GM18519 (cell line): ENCODE measurements around the gene WARS2.

ENCODE experiments used
- ATAC-seq: cut with Tn5 transposase; IDR thresholded peaks from one replicate; pipeline ENCODE4 v1.9.1; 2021; ENCODE audit warnings: mild to moderate bottlenecking, moderate library complexity; ENCODE audit not compliant: unreplicated experiment, low FRiP score

WARS2 gene

DNA sequence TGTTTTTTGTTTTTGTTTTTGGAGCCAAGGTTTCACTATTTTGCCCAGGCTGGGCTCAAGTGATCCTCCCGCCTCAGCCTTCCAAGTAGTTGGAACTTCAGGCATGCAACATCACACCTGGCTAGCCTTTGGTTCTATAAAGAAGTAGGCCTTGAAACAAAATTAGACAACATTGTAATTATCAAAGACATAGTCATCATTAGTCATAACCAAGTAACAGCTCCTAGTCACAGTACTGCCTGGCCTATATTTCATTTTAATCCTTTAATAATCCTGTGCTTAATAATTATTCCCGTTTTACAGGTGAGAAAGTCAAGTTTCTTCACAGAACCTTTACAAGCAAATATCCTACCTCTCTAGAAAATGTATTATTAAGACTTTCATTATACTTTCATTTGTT, 100.0 kb downstream of the WARS2 start:
- ATAC-seq: no peak

DNA sequence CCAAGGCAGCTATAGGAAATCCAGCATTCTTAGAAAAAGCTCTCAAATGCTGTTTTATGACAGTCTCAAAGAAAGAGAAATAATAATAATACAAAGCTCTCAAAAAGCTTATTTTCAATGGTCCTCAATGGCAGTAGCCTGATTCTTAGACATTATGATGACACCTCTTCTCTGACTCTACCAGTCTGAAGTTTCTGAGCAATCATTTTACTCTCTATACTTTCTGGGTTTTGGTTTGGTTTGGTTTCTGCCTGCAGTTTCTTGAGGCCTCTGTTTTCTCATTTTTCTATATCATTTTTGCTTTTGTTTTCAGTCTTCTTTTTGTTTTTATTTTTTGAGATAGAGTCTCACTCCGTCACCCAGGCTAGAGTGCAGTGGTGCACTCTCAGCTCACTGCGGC, 102.1 kb downstream of the WARS2 start:
- ATAC-seq: no peak

DNA sequence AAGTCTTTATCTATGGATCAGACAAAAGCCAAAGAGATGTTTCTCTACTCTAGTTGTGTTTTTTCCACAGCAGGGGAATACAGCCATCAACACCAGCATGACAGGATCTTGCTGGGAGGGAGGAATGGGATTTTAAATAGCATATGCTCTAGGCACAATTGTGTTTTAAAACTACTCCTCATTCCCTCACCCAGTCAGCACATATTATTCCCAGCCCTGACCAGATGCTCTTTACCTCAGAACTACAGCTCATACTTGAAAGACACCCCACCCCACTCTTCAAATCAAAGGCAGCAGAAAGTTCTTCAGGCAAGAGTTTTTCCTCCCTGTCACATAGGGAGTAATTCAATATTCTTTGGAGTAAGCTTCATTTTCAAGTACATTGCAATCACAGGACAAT, 106.1 kb downstream of the WARS2 start:
- ATAC-seq: no peak

DNA sequence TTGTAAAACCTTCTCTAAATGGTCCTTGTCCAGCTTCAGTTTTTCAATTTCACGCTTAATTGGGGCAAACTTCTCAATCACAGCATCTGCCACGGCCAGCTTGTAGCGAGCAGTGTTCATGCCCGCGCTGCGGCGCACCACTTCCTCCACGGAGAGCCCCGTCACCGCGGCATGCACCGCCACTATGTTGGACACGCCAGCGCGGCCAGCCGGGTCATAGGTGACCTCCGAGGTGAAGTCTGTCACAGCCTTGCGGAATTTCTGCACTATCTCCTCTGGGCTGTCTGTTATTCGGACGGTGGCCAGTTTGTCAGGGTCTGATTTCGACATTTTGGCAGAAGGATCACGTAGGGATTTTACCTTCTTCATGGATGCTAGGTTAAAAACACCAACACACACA, 107.5 kb downstream of the WARS2 start:
- ATAC-seq: no peak

DNA sequence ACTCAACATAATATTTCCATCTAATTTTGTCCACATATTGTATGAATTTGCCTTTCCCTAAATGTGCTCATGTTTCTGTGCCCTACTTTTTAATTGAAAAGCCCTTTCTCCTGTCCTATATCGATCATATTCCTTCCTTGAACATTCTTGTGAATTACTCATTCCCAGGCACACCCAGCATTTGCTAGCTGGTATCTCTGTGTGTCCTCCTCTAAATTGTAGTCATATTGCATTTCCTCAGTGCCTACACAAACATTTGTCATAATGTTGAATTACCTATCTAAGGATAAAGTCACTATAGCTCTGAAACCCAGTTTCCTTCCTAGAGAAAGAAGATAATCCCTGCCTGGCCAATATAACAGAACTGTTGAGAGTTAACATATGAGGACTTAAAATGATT, 112.7 kb downstream of the WARS2 start:
- ATAC-seq: no peak

DNA sequence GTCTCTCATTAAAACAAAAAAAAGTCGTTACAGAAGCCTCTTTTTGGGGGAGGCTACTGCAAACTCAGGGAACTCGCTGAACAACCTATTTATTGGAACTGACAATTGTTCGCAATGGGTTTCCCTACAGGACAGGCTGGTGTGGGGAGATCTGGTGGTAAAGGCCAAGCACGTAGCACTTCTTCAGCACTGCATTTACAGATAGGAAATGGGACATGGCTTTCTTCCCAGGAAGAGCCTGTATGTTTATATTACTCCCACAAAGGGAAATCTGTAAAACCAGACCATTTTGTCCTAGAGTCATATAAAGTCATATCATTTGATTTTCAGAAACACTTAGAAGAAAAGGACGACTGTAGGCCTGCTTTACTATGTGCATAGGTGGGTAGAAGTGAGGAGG, 113.5 kb downstream of the WARS2 start:
- no peak for ATAC-seq

DNA sequence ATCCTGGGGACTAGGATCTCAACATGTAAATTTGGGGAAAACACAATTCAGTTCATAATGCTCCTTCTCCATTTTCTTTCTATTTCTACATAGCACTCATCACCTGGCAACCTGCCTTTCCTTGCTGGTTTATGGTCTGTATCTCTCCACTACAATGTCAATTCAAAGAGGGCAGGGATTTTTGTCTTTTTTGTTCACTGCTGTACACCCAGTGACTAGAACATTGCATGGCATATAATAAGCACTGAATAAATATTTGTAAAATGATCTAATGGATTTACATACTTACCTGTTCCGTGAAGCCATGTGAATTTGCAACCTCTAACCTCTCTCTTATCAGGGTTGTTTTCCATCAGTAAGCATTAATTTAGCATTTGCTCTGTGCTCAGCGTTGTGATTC, 124.9 kb downstream of the WARS2 start:
- ATAC-seq: no peak

DNA sequence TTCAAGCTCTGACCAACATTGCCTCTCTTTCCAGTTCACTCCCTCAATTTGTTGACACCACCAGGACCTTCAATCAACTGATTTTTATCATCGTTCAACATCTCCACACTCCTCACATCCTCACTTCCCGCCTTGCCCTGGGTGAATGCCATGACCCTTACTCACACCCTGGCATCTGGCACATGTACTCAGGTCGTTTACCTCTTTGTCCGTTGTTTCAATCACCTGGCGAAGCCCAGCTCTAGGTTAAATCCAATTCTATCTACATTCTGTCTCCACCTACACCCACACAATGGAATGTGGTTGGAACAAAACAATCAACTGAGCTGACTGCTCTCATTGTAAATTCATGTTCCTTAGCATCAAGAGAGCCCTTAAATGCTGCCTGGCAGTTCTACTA, 128.1 kb downstream of the WARS2 start:
- no peak for ATAC-seq

DNA sequence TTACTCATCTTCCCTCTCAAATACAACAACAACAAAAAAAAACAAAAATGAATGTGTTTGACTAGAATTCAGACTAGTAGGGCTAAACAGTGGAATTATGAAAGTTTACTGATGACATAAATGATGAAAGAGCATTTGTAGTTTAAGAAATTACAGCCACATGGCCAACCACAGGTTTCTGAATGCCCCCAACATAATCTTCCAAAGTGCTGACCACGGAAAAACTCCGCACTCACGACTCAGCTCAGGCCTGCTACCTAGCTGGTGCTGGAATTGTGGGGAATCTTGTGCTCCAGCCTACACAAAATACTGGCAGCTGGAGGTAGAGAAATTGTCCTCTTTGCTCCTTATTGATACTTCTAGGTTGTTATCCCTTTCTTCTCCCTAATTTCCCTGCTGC, 128.7 kb downstream of the WARS2 start:
- ATAC-seq: no peak

DNA sequence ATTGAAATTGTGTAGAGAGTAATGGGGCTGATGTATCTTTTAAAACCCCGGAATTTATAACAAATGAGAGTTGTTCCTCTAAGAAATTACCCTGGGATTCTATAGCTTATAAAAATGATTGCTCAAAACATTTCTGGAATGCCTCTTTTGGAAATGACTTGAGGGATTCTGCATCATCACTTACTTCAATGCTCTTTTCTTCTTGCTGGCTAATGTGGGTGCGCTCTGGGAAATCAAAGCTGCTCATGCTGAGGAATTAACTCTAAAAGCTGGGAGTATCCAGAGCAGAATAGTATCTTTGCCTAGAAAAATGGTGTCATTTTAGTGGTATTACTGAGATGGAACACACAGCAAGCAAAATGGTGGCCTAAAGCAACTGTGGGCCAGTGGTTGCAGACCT, 129.3 kb downstream of the WARS2 start:
- ATAC-seq: no peak

DNA sequence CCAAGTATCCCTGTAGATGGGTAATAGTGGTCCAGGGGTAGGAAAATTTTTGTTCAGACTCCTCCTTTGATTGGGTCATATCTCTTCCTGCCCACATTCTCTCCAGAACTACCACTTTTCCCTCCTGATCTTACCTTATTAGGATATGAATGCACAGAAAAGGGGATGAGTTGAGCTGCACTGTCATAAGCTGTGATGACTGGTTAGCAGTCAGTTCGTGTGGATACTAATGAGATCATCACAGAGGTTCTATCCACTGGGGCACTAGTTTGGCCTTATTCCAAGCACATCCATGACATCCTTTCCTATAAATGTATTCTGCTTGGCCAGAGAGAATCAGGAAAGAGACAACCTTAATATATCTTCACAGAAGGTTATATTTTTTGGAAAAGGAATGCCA, 130.3 kb downstream of the WARS2 start:
- ATAC-seq: no peak

DNA sequence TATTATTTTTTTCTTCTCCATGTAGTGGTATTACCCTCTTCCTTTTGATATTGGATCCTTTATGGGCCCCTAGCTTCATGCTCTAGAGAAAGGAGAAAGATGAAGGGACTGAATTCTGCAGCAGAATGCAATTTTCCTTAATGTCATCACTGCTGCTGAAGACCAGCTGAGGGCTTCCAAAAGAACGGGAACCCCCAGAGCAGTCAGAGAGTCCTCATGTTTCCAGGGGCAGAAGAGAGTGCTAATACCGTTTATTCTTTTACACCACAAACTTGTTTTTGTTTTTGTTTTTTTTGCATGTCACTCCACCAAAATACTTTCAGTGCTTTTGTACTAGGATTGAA, 131.2 kb downstream of the WARS2 start:
- no peak for ATAC-seq

DNA sequence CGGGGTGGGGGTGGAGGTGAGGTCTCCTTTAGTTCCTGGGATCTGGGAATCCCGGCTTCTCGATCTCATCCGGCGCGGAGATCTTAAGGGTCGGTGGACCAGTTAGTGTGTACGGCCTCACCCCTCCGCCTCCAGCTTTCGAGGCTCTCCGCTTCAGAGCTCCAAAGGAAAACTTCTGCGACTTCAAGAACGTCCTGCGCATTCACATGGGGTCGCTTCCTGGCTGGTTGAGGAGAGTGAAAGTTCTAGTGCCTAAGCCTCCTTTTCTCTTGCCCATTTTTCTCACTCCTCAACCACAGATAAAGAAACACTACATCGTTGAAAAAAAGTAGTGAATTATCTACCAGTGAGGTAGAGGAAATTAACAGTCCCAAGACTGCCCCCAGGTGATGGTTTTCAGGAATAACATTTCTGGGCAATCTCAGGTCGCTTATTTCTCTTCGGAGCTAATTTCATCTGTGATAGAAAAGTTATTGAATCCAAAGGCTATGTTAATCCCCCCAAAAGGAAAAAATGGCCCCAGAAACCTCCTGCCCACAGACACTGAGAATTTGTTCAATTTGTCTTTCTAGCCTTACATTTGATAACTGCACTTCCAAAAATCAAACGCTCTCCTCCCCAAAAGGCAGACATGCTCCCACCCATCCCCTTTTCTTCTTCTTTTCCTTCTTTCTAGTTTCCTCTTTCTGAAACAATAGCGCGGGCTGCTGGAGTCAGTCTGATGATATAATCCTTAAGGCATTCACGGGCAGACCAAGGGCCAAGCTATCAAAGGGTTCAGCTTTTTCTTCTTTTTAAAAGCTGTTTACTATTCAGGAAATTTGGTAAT, 131.8 kb downstream of the WARS2 start:
- peak; percentile 41 for ATAC-seq

DNA sequence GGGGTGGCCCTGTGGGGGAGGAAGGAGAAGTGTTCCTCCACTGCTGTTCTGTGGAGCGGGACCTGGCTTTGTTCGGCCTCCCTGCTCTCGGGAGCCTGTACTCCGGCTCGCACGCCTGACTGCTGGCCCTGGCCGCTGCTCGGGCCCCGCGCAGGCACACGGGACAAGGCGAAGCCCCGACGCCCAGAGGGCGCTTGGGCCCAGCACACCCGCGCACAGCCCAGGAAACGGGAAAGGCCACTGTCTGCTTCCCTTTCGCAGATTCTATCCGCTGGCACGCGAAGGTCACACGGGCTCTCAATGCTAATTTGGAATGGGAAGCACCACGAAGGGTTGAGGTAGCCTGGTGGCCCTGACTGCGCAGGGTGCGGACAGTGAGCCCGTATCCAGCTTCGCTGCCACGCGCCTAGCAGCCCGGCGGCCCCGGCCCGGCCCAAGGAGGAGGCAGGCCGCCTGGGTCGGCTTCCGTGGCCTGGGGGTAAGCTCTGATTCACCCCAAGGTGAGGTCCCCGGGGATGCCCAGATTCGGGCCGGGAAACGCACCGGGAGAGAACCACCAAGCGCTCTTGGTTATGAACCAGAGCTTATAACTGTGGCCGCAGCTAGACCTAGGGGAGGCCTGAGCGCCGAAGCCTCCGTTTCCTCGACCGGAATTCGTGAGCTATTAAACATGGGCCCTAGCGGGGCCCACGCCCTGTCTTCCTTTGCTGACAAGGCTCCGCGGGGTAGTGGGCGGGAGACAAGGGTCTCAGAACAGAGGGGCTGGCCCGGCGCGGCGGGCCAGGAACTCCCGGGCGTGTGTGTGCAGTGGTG, 132.6 kb downstream of the WARS2 start:
- ATAC-seq: no peak

DNA sequence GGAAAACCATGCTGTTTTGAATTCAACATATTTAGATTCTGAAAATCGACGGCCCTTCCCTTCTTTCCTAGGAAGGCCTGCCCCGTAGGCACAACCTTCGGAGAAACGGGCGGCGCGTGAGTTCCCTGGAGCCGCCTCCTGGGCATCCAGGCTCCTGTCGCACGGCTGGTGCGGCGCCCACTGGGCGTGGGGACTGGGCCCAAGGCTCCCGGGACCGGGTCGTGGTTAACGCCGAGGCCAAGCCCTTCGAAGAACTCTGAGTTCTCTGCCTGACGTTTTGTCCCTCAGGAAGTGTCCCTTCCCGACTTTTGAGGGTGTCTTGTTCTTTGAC, 133.1 kb downstream of the WARS2 start:
- ATAC-seq: no peak

DNA sequence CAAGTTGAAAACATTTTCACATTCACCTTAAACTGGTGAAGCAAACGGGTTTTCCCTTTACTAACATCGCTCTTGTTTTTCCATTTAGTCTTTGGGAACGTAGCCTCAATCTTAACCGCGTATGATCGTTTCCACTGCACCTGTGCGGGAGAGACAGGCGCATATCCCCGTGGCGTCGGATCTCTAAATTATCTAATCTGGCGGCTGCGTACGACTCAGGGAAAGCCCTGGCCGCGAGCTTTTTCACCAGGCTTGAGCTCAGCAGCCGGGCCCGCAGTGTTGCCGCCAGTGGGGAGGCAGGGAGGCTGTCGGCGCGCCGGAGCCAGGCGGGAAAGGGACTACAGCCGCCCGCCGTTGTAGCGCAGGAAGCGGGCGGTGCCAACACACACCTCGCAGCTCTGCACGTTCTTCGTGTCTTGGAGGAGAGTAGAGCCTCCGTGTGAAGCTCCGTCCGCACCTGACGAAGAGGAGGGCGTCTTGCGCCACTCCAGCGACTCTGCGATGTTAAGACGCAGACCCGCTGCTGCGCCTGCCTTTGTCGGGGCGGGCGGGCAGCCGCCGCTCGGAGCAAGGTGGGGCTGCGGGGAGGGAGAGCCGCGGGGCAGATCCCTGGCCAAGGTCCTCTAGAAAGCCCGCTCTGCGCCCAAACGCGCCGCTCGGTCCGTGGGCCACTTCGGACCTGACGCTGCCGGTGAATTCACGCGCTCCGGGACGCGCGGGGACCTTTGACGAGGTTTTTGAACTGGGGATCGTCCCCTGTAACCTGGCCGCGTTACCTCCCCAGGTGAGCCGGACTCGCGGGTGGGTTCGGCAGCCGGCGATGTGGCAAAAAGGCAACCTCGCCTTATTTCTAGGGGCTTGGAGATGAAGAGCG, 133.8 kb downstream of the WARS2 start:
- no peak for ATAC-seq

DNA sequence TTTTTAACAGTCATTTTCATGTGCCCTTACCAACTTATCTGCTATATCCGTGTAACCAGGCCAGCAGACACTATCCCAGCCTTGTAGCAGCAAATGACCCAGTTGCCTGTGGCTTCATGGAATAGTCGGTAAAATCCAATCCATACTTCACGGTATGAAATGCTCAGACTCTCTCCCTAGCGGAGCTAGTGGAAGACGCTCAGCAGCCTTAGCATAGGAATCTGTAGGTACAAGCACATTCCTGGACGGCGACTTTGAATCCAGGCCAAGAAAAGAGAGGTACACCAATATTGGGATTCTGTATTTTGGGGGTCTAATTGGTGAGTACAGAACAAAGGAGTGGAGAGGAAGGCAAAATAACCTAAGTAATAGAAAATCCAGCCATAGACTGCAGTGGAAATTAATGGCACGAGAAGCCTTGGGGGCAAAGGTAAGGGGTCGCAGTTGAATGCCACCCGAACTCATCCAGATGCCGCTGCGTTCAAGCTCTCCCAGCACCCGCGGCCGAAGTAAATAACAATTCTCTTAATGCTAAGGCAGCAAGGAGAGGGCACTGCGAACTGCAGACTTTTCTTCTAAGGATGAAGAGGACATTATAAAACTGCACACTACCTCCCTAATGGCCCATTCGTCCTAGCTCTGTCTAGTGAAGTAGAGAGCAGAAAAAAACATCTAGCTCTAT, 134.6 kb downstream of the WARS2 start:
- no peak for ATAC-seq

DNA sequence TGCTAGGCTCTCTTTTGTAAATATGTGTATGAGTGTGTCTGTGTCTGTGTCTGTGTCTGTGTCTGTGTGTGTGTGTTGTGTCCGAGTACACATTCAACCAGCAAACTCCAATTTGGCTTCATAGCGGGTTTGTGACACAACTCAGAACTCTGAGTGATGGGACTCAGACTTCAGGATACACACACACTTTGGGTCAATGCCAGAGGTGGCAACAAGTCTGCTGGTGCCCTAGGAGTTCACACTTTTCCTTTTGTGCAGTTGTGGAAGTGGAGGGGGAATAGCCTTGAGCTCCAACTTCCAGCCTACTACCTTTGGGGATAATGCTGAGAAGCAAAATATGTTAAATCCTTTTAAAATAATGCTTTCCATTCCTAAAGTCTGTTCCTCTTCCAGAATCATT, 135.7 kb downstream of the WARS2 start:
- ATAC-seq: no peak

DNA sequence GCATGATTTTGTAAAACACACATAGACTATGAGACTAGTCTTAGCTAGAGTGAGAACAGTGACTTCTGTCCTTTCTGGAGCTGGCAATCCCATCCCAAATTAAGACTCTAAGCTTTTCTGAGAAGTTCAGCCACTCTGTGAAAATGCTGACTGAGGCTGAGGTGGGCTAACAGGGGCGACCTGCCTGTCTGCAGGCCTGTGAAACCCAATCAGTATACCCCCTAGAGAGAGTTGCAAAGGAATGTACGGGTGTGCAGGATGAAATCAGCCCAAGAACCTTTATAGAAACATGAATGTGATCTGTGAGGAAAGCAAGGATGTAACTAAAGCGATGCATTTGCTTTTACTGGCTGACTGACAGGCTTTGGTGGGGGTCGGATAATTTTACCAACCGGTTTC, 136.3 kb downstream of the WARS2 start:
- ATAC-seq: no peak

DNA sequence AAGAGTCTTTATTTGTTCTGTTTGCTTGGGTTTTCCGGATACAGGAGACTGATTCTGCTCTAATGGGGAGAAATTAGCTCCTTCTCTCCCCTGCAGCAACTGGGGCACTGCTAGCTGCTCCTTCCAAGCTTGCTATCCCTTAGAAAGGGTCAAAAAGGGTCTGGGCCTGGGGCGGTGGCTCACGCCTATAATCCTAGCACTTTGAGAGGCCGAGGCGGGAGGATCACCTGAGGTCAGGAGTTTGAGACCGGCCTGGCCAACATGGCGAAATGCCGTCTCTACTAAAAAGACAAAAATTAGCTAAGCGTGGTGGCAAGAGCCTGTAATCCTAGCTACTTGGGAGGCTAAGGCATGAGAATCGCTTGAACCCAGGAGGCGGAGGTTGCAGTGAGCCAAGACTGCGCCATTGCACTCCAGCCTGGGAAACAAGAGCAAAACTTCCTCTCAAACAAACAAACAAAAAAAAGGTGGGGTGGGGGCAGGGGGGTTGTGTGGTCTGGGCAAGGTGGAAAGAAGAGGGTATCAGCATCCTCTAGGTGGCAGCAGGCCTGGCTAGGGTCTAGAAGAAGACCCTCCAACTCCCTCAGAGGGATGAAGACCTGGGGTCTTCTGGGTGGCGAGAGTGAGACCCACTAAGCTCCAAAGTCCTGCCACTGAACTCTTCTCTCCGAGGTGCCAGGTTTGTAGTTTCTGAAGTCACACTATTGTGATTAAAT, 136.9 kb downstream of the WARS2 start:
- ATAC-seq: no peak
